HepG2 (cell line): ENCODE data around the gene MTA1. TPM values are rescaled to one million over a fixed set of nuclear protein-coding genes. Genes with fewer than 3 reads are reported as not detected.

ENCODE experiments used
- ERF ChIP-seq: IDR thresholded peaks from 2 replicates; pipeline ENCODE4 v1.6.1; 2018; ENCODE audit warnings: missing biosample characterization, missing genetic modification reagents
- HNRNPLL ChIP-seq: fragments of 200-400 bp; formaldehyde crosslinking; IDR thresholded peaks from 2 replicates; pipeline ENCODE4 v1.6.1; 2017; ENCODE audit warnings: mild to moderate bottlenecking, low read depth, low read length; ENCODE audit not compliant: poor library complexity, severe bottlenecking
- JARID2 ChIP-seq: sonication (generic); formaldehyde crosslinking; IDR thresholded peaks from 2 replicates; pipeline ENCODE4 v1.8.1; 2023; ENCODE audit warnings: missing genetic modification reagents, inconsistent platforms; ENCODE audit not compliant: insufficient replicate concordance
- KDM6A ChIP-seq: IDR thresholded peaks from 2 replicates; pipeline ENCODE4 v1.6.1; 2016; ENCODE audit warnings: low read depth
- KLF9 ChIP-seq: IDR thresholded peaks from 2 replicates; pipeline ENCODE4 v1.6.1; 2016; ENCODE audit warnings: low read depth
- PCBP1 ChIP-seq: fragments of 200-400 bp; formaldehyde crosslinking; IDR thresholded peaks from 2 replicates; pipeline ENCODE4 v1.6.1; 2017; ENCODE audit warnings: mild to moderate bottlenecking, low read depth, low read length, borderline replicate concordance
- RBM22 ChIP-seq: fragments of 200-400 bp; formaldehyde crosslinking; optimal IDR thresholded peaks from 2 replicates; pipeline ENCODE3; 2017; ENCODE audit warnings: mild to moderate bottlenecking, low read length, moderate library complexity
- SALL1 ChIP-seq: sonication (generic); formaldehyde crosslinking; IDR thresholded peaks from 2 replicates; pipeline ENCODE4 v1.8.0; 2022; ENCODE audit warnings: mild to moderate bottlenecking, missing genetic modification reagents
- SETDB1 ChIP-seq: sonication (generic); formaldehyde crosslinking; IDR thresholded peaks from 2 replicates; pipeline ENCODE4 v1.5.1; 2020; ENCODE audit warnings: missing genetic modification reagents, mild to moderate bottlenecking, borderline replicate concordance
- SIX1 ChIP-seq: sonication (generic); formaldehyde crosslinking; IDR thresholded peaks from 2 replicates; pipeline ENCODE4 v1.4.0; 2020; ENCODE audit warnings: missing genetic modification reagents, borderline replicate concordance
- SMAD9 ChIP-seq: sonication (generic); formaldehyde crosslinking; IDR thresholded peaks from 2 replicates; pipeline ENCODE4 v1.5.1; 2020; ENCODE audit warnings: mild to moderate bottlenecking, missing genetic modification reagents
- SRY ChIP-seq: sonication (generic); formaldehyde crosslinking; IDR thresholded peaks from 2 replicates; pipeline ENCODE4 v1.8.0; 2022; ENCODE audit warnings: mild to moderate bottlenecking, missing genetic modification reagents
- TCF7L2 ChIP-seq: IDR thresholded peaks from 2 replicates; pipeline ENCODE4 v1.6.1; 2011; ENCODE audit warnings: mild to moderate bottlenecking, low read depth, low read length, moderate library complexity
- ZNF44 ChIP-seq: sonication (generic); formaldehyde crosslinking; IDR thresholded peaks from 2 replicates; pipeline ENCODE4 v1.5.1; 2020; ENCODE audit warnings: mild to moderate bottlenecking, missing genetic modification reagents
- ZNF543 ChIP-seq: sonication (generic); formaldehyde crosslinking; IDR thresholded peaks from 2 replicates; pipeline ENCODE4 v1.4.0; 2020; ENCODE audit warnings: mild to moderate bottlenecking, missing genetic modification reagents
- ZNF549 ChIP-seq: sonication (generic); formaldehyde crosslinking; IDR thresholded peaks from 2 replicates; pipeline ENCODE4 v1.5.0; 2020; ENCODE audit warnings: missing genetic modification reagents
- ZNF589 ChIP-seq: sonication (generic); formaldehyde crosslinking; conservative IDR thresholded peaks from 2 replicates; pipeline ENCODE4 v1.8.0; 2022; ENCODE audit warnings: mild to moderate bottlenecking, moderate library complexity, missing genetic modification reagents
- ZNF597 ChIP-seq: sonication (generic); formaldehyde crosslinking; IDR thresholded peaks from 2 replicates; pipeline ENCODE4 v1.5.0; 2020; ENCODE audit warnings: missing genetic modification reagents
- ZNF614 ChIP-seq: IDR thresholded peaks from 2 replicates; pipeline ENCODE4 v1.6.1; 2018; ENCODE audit warnings: missing biosample characterization, missing genetic modification reagents, inconsistent platforms, borderline replicate concordance
- ZNF83 ChIP-seq: sonication (generic); formaldehyde crosslinking; IDR thresholded peaks from 2 replicates; pipeline ENCODE4 v1.4.0; 2020; ENCODE audit warnings: missing genetic modification reagents, mild to moderate bottlenecking, borderline replicate concordance
- polyA plus RNA-seq, 8 experiments: library from polyadenylated mRNA; depleted of rRNA in 3 of 8; stranded (reverse) in 7 of 8; unstranded in 1 of 8; fragments of >200 nt; fragmentation: Illumina TruSeq in 4 of 8; extraction: Trizol in 4 of 8; gene quantifications; 2 replicates each; pipeline versions ENCODE4 v1.2.1 to v1.2.3, GENCODE V29; 2011 to 2016; ENCODE audit warnings: low read depth in 4 of 8, missing spikeins in 1 of 8, mixed read lengths in 1 of 8; ENCODE audit not compliant: insufficient read depth in 1 of 8
- total RNA-seq, 5 experiments: library from RNA; depleted of rRNA; stranded (reverse); fragments of >200 nt; fragmentation: Illumina TruSeq; extraction: Trizol; gene quantifications; 2 replicates each; pipeline ENCODE4 v1.2.3, GENCODE V29; 2016; ENCODE audit warnings: low read depth in 1 of 5
- TF ChIP-seq, protein P1 (sequence below): sonication (generic); formaldehyde crosslinking; IDR thresholded peaks from 2 replicates; pipeline ENCODE4 v1.5.0; 2020; ENCODE audit warnings: missing genetic modification reagents
- TF ChIP-seq, protein P2 (sequence below): sonication (generic); formaldehyde crosslinking; IDR thresholded peaks from 2 replicates; pipeline ENCODE4 v1.5.0; 2020; ENCODE audit warnings: missing genetic modification reagents
- TF ChIP-seq, protein P3 (sequence below): sonication (generic); formaldehyde crosslinking; IDR thresholded peaks from 2 replicates; pipeline ENCODE4 v1.4.0; 2020; ENCODE audit warnings: missing genetic modification reagents
- TF ChIP-seq, protein P4 (sequence below): sonication (generic); formaldehyde crosslinking; IDR thresholded peaks from 2 replicates; pipeline ENCODE4 v1.9.0; 2022; ENCODE audit warnings: missing genetic modification reagents, mild to moderate bottlenecking, borderline replicate concordance

MTA1 gene
- total and polyA plus RNA-seq, 2 of the 13 experiments (the other 11 are each of a cell fraction or from before 2014, with no cell fraction given), result 35.2 to 85.8 TPM

- TF ChIP-seq, protein P1, sequence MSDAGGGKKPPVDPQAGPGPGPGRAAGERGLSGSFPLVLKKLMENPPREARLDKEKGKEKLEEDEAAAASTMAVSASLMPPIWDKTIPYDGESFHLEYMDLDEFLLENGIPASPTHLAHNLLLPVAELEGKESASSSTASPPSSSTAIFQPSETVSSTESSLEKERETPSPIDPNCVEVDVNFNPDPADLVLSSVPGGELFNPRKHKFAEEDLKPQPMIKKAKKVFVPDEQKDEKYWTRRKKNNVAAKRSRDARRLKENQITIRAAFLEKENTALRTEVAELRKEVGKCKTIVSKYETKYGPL (CRISPR knock-in tag), result no peak
- TF ChIP-seq, protein P2, sequence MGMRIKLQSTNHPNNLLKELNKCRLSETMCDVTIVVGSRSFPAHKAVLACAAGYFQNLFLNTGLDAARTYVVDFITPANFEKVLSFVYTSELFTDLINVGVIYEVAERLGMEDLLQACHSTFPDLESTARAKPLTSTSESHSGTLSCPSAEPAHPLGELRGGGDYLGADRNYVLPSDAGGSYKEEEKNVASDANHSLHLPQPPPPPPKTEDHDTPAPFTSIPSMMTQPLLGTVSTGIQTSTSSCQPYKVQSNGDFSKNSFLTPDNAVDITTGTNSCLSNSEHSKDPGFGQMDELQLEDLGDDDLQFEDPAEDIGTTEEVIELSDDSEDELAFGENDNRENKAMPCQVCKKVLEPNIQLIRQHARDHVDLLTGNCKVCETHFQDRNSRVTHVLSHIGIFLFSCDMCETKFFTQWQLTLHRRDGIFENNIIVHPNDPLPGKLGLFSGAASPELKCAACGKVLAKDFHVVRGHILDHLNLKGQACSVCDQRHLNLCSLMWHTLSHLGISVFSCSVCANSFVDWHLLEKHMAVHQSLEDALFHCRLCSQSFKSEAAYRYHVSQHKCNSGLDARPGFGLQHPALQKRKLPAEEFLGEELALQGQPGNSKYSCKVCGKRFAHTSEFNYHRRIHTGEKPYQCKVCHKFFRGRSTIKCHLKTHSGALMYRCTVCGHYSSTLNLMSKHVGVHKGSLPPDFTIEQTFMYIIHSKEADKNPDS (CRISPR knock-in tag), result no peak
- TF ChIP-seq KDM6A (no peak; the same call in 1 of the 2 replicates), KLF9 (CRISPR knock-in tag) (no peak), ZNF83 (peak; percentile 37; the same call in 1 of the 2 replicates), SMAD9 (CRISPR knock-in tag) (no peak), ZNF44 (CRISPR knock-in tag) (no peak), SRY (peak; percentile 92), PCBP1 (no peak), SALL1 (peak; percentile 84), SETDB1 (CRISPR knock-in tag) (no peak), RBM22 (peak; percentile 67), HNRNPLL (peak; percentile 31), TCF7L2 (no peak), ZNF589 (no peak), ERF (0 out of 2 replicates have a peak, but pooled peaks have one; percentile 43), JARID2 (CRISPR knock-in tag) (no peak), ZNF549 (CRISPR knock-in tag) (no peak), ZNF597 (CRISPR knock-in tag) (no peak), ZNF543 (peak; percentile 27; the same call in 1 of the 2 replicates), SIX1 (CRISPR knock-in tag) (no peak), ZNF614 (CRISPR knock-in tag) (peak; percentile 59; the same call in 1 of the 2 replicates)
- TF ChIP-seq, protein P3, sequence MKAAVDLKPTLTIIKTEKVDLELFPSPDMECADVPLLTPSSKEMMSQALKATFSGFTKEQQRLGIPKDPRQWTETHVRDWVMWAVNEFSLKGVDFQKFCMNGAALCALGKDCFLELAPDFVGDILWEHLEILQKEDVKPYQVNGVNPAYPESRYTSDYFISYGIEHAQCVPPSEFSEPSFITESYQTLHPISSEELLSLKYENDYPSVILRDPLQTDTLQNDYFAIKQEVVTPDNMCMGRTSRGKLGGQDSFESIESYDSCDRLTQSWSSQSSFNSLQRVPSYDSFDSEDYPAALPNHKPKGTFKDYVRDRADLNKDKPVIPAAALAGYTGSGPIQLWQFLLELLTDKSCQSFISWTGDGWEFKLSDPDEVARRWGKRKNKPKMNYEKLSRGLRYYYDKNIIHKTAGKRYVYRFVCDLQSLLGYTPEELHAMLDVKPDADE (CRISPR knock-in tag), result no peak; the same call in 1 of the 2 replicates
- TF ChIP-seq, protein P4, sequence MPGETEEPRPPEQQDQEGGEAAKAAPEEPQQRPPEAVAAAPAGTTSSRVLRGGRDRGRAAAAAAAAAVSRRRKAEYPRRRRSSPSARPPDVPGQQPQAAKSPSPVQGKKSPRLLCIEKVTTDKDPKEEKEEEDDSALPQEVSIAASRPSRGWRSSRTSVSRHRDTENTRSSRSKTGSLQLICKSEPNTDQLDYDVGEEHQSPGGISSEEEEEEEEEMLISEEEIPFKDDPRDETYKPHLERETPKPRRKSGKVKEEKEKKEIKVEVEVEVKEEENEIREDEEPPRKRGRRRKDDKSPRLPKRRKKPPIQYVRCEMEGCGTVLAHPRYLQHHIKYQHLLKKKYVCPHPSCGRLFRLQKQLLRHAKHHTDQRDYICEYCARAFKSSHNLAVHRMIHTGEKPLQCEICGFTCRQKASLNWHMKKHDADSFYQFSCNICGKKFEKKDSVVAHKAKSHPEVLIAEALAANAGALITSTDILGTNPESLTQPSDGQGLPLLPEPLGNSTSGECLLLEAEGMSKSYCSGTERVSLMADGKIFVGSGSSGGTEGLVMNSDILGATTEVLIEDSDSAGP (CRISPR knock-in tag), result peak; percentile 94; the same call in 1 of the 2 replicates
Observed at GRCh38 chr14:105499256-105500035, 79.8 kb downstream of the MTA1 start (continued).
